CD4-positive, alpha-beta T cell treated with Interleukin-4 for 1 hour (primary cell): ENCODE data around the gene NUP205.
A peak's percentile ranks its signal among the peaks of the same experiment; 100 is the strongest.

ENCODE experiments used
- DNase-seq, 2 donors: peaks; one replicate each; pipeline ENCODE4 v3.0.0-alpha.2; 2020 to 2022

NUP205 gene

GRCh38 chr7:135552148-135552547 is 5.6 kb upstream of the NUP205 start:
- no peak for DNase-seq

- DNase-seq: no peak
Observed at GRCh38 chr7:135553346-135553745, 4.4 kb upstream of the NUP205 start.

GRCh38 chr7:135558337-135558767 is 635 bp downstream of the NUP205 start:
- peak; percentile 71 to 81 for DNase-seq

- peak in 1 of 2 donors; percentile 2 for DNase-seq
Observed at GRCh38 chr7:135558881-135559280, 1.2 kb downstream of the NUP205 start.

- no peak for DNase-seq
Observed at GRCh38 chr7:135560631-135561030, 2.9 kb downstream of the NUP205 start.

GRCh38 chr7:135562720-135563119 is 5.0 kb downstream of the NUP205 start:
- DNase-seq: no peak

GRCh38 chr7:135571834-135572233 is 14.1 kb downstream of the NUP205 start:
- DNase-seq: no peak

- no peak for DNase-seq
Observed at GRCh38 chr7:135573541-135573940, 15.8 kb downstream of the NUP205 start.

GRCh38 chr7:135575296-135575695 is 17.6 kb downstream of the NUP205 start:
- DNase-seq: peak in 1 of 2 donors; percentile 15

- no peak for DNase-seq
Observed at GRCh38 chr7:135578569-135578968, 20.9 kb downstream of the NUP205 start.

GRCh38 chr7:135584362-135585353 is 26.9 kb downstream of the NUP205 start:
- no peak for DNase-seq

- no peak for DNase-seq
Observed at GRCh38 chr7:135597181-135597925, 39.6 kb downstream of the NUP205 start.

- no peak for DNase-seq
Observed at GRCh38 chr7:135597926-135598305, 40.2 kb downstream of the NUP205 start.

GRCh38 chr7:135599471-135599870 is 41.8 kb downstream of the NUP205 start:
- no peak for DNase-seq

- DNase-seq: no peak
Observed at GRCh38 chr7:135600226-135600625, 42.5 kb downstream of the NUP205 start.

- DNase-seq: no peak
Observed at GRCh38 chr7:135601182-135601581, 43.5 kb downstream of the NUP205 start.

- no peak for DNase-seq
Observed at GRCh38 chr7:135602304-135602703, 44.6 kb downstream of the NUP205 start.

GRCh38 chr7:135616136-135616535 is 58.4 kb downstream of the NUP205 start:
- no peak for DNase-seq

- DNase-seq: no peak
Observed at GRCh38 chr7:135617781-135618180, 60.1 kb downstream of the NUP205 start.

- DNase-seq: no peak
Observed at GRCh38 chr7:135618510-135618909, 60.8 kb downstream of the NUP205 start.

- DNase-seq: no peak
Observed at GRCh38 chr7:135620447-135620846, 62.7 kb downstream of the NUP205 start.

- DNase-seq: peak in 1 of 2 donors; percentile 61
Observed at GRCh38 chr7:135620980-135621850, 63.5 kb downstream of the NUP205 start.
